ENCODE data around the gene PDE4D. TPM values are rescaled to one million over a fixed set of nuclear protein-coding genes. Genes with fewer than 3 reads are reported as not detected.

Gene PDE4D
- total RNA-seq, 1 experiment from 2014 or later = 3.6 TPM

GRCh38 chr5:59249726-59250125 is 643.8 kb downstream of the PDE4D start:
- Histone ChIP-seq H3K27me3 (ENCODE audit: low read length) (no peaks in the 10 kb centered on the region), H3K9me2 (replicated peaks; ENCODE audit: low read length) (no peaks in the 10 kb centered on the region), H3K4me1 (ENCODE audit: insufficient read depth, low read length) (peaks cover 6% of the 10 kb centered on the region; the same call in 1 of the 2 replicates), H3K9ac (ENCODE audit: low read length) (no peak overlapping the region), H4K20me1 (ENCODE audit: low read length) (no peaks in the 10 kb centered on the region), H3K27ac (ENCODE audit: low read length) (no peak overlapping the region), H3K4me2 (ENCODE audit: low read length) (no peak overlapping the region), H2AFZ (ENCODE audit: low read length) (no peak overlapping the region), H3K79me2 (ENCODE audit: low read length) (no peaks in the 10 kb centered on the region), H3F3A (ENCODE audit: low read length, unreplicated experiment) (no peaks in the 10 kb centered on the region), H3K36me3 (ENCODE audit: low read depth, low read length) (no peaks in the 10 kb centered on the region), H3K9me3 (ENCODE audit: low read length) (no peaks in the 10 kb centered on the region), H3K4me3 (ENCODE audit: low read length) (no peak overlapping the region)
- ATAC-seq (no peak), DNase-seq (no peak)
- intact Hi-C loops (cut with micrococcal nuclease) = no loop called here
- ChIA-PET POLR2A (ENCODE audit: unreplicated experiment) (no interaction called here), CTCF (no interaction called here)
- TF ChIP-seq, protein P1, sequence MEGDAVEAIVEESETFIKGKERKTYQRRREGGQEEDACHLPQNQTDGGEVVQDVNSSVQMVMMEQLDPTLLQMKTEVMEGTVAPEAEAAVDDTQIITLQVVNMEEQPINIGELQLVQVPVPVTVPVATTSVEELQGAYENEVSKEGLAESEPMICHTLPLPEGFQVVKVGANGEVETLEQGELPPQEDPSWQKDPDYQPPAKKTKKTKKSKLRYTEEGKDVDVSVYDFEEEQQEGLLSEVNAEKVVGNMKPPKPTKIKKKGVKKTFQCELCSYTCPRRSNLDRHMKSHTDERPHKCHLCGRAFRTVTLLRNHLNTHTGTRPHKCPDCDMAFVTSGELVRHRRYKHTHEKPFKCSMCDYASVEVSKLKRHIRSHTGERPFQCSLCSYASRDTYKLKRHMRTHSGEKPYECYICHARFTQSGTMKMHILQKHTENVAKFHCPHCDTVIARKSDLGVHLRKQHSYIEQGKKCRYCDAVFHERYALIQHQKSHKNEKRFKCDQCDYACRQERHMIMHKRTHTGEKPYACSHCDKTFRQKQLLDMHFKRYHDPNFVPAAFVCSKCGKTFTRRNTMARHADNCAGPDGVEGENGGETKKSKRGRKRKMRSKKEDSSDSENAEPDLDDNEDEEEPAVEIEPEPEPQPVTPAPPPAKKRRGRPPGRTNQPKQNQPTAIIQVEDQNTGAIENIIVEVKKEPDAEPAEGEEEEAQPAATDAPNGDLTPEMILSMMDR (conservative IDR thresholded peaks at IDR 0.05; ENCODE audit: low read depth, low read length) = no peak
- TF ChIP-seq EZH2 (IDR thresholded peaks at IDR 0.05; ENCODE audit: low read length, unreplicated experiment) (no peak), EZH2phosphoT487 (IDR thresholded peaks at IDR 0.05; ENCODE audit: borderline replicate concordance, low read length) (no peak)
- BruUV-seq (replicated peaks) = no TSS peak

GRCh38 chr5:59249160-59249559 is 644.4 kb downstream of the PDE4D start:
- BruUV-seq (replicated peaks) = no TSS peak
- Histone ChIP-seq H2AFZ (ENCODE audit: low read length) (no peak overlapping the region), H4K20me1 (ENCODE audit: low read length) (no peaks in the 10 kb centered on the region), H3K36me3 (ENCODE audit: low read depth, low read length) (no peaks in the 10 kb centered on the region), H3K4me2 (ENCODE audit: low read length) (no peak overlapping the region), H3K9me3 (ENCODE audit: low read length) (no peaks in the 10 kb centered on the region), H3K27me3 (ENCODE audit: low read length) (no peaks in the 10 kb centered on the region), H3K9me2 (replicated peaks; ENCODE audit: low read length) (no peaks in the 10 kb centered on the region), H3K27ac (ENCODE audit: low read length) (no peak overlapping the region), H3K4me3 (ENCODE audit: low read length) (no peak overlapping the region), H3K4me1 (ENCODE audit: insufficient read depth, low read length) (peaks cover 6% of the 10 kb centered on the region; the same call in 1 of the 2 replicates), H3K79me2 (ENCODE audit: low read length) (no peaks in the 10 kb centered on the region), H3K9ac (ENCODE audit: low read length) (no peak overlapping the region), H3F3A (ENCODE audit: low read length, unreplicated experiment) (no peaks in the 10 kb centered on the region)
- TF ChIP-seq, protein P1 (conservative IDR thresholded peaks at IDR 0.05; ENCODE audit: low read depth, low read length) = no peak
- TF ChIP-seq EZH2phosphoT487 (IDR thresholded peaks at IDR 0.05; ENCODE audit: borderline replicate concordance, low read length) = no peak
- no peak for TF ChIP-seq EZH2 (IDR thresholded peaks at IDR 0.05; ENCODE audit: low read length, unreplicated experiment)
- ATAC-seq = no peak
- DNase-seq = no peak
- ChIA-PET CTCF (no interaction called here), POLR2A (ENCODE audit: unreplicated experiment) (no interaction called here)
- intact Hi-C loops (cut with micrococcal nuclease) = no loop called here

GRCh38 chr5:59246882-59247281 is 646.6 kb downstream of the PDE4D start:
- DNase-seq (no peak), ATAC-seq (no peak)
- no peaks in the 10 kb centered on the region for H3K9me3 ChIP-seq (ENCODE audit: low read length)
- no peaks in the 10 kb centered on the region for H4K20me1 ChIP-seq (ENCODE audit: low read length)
- no peaks in the 10 kb centered on the region for H3K36me3 ChIP-seq (ENCODE audit: low read depth, low read length)
- H3K4me1 ChIP-seq (ENCODE audit: insufficient read depth, low read length) = peaks cover 6% of the 10 kb centered on the region; the same call in 1 of the 2 replicates
- TF ChIP-seq EZH2 (IDR thresholded peaks at IDR 0.05; ENCODE audit: low read length, unreplicated experiment) (no peak), EZH2phosphoT487 (IDR thresholded peaks at IDR 0.05; ENCODE audit: borderline replicate concordance, low read length) (no peak)
- TF ChIP-seq, protein P1 (conservative IDR thresholded peaks at IDR 0.05; ENCODE audit: low read depth, low read length) = no peak
- BruUV-seq (replicated peaks) = no TSS peak
- H3K27ac ChIP-seq (ENCODE audit: low read length) = peak overlapping the region; percentile 56
- H3K9me2 ChIP-seq (replicated peaks; ENCODE audit: low read length) = no peaks in the 10 kb centered on the region
- H3K4me2 ChIP-seq (ENCODE audit: low read length) = no peak overlapping the region; the same call in 1 of the 2 replicates
- no peaks in the 10 kb centered on the region for H3K79me2 ChIP-seq (ENCODE audit: low read length)
- intact Hi-C loops (cut with micrococcal nuclease) = loop anchor here (2.0 kb wide), 1 partner anchor 56 kb away; no protein-coding TSS in a partner anchor
- no peak overlapping the region for H3K9ac ChIP-seq (ENCODE audit: low read length)
- no peaks in the 10 kb centered on the region for H3K27me3 ChIP-seq (ENCODE audit: low read length)
- ChIA-PET CTCF (no interaction called here), POLR2A (ENCODE audit: unreplicated experiment) (no interaction called here)
- no peak overlapping the region for H2AFZ ChIP-seq (ENCODE audit: low read length)
- no peaks in the 10 kb centered on the region for H3F3A ChIP-seq (ENCODE audit: low read length, unreplicated experiment)
- no peak overlapping the region for H3K4me3 ChIP-seq (ENCODE audit: low read length)
